Type B pancreatic cell (in vitro differentiated cells): ENCODE results near the gene ZBED4. TPM values are rescaled to one million over a fixed set of nuclear protein-coding genes. Genes with fewer than 3 reads are reported as not detected.
A peak's percentile ranks its signal among the peaks of the same experiment; 100 is the strongest.

Experiments
- DNase-seq: peaks from one replicate; pipeline ENCODE4 v3.0.0; 2021; ENCODE audit warnings: mixed read lengths; ENCODE audit not compliant: unreplicated experiment; ENCODE audit errors: extremely low spot score
- H3K27ac Mint-ChIP-seq: 2 replicates; pipeline ENCODE4 v1.8.0; 2021; ENCODE audit warnings: mild to moderate bottlenecking, mixed read lengths
- H3K27me3 Mint-ChIP-seq: 2 replicates; pipeline ENCODE4 v1.8.0; 2021; ENCODE audit warnings: mixed read lengths
- H3K36me3 Mint-ChIP-seq: 2 replicates; pipeline ENCODE4 v1.8.0; 2021; ENCODE audit warnings: mixed read lengths
- H3K4me1 Mint-ChIP-seq: one replicate; pipeline ENCODE4 v1.8.0; 2021; ENCODE audit warnings: mixed read lengths; ENCODE audit not compliant: unreplicated experiment
- H3K4me3 Mint-ChIP-seq: 2 replicates; pipeline ENCODE4 v1.8.0; 2021; ENCODE audit warnings: mild to moderate bottlenecking, mixed read lengths
- H3K9me3 Mint-ChIP-seq: 2 replicates; pipeline ENCODE4 v1.8.0; 2021; ENCODE audit warnings: mixed read lengths
- total RNA-seq: library from RNA; stranded (reverse); gene quantifications from 2 replicates; pipeline ENCODE4 v1.2.1, GENCODE V29; 2021; ENCODE audit warnings: low replicate concordance
- TF ChIP-seq, protein P1 (sequence below): fragments of 200-600 bp; sonication (generic); conservative IDR thresholded peaks from 2 replicates; pipeline ENCODE4 v1.5.0; 2021; ENCODE audit warnings: antibody characterized with exemption, mild to moderate bottlenecking

Gene ZBED4
- total RNA-seq, 1 donor from 2014 or later, result 29.1 TPM

DNA sequence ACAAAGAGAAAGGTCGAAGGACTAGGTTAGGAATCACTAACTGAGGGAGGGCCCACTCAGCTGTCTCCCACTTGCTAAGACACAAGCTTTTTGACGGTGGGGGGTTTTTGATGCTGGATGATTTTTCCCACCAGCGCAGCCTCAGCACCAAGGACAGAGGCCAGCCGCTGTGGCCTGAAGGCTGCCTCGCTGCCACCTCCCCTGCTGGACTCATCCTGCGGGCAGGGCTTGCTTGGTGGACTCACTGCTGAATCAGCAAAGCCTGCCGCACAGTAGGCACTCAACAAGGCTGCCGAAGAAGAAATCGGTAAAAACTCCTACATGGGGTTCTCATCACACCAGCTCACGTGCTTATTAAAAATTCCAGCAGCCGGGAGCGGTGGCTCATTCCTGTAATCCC lies 62.0 kb downstream of the ZBED4 start:
- Mint-ChIP-seq H3K4me1 (peaks cover 3% of the 10 kb centered on the region), H3K36me3 (no peaks in the 10 kb centered on the region), H3K27ac (no peak overlapping the region), H3K4me3 (no peak overlapping the region), H3K27me3 (no peaks in the 10 kb centered on the region), H3K9me3 (no peaks in the 10 kb centered on the region)
- TF ChIP-seq, protein P1, sequence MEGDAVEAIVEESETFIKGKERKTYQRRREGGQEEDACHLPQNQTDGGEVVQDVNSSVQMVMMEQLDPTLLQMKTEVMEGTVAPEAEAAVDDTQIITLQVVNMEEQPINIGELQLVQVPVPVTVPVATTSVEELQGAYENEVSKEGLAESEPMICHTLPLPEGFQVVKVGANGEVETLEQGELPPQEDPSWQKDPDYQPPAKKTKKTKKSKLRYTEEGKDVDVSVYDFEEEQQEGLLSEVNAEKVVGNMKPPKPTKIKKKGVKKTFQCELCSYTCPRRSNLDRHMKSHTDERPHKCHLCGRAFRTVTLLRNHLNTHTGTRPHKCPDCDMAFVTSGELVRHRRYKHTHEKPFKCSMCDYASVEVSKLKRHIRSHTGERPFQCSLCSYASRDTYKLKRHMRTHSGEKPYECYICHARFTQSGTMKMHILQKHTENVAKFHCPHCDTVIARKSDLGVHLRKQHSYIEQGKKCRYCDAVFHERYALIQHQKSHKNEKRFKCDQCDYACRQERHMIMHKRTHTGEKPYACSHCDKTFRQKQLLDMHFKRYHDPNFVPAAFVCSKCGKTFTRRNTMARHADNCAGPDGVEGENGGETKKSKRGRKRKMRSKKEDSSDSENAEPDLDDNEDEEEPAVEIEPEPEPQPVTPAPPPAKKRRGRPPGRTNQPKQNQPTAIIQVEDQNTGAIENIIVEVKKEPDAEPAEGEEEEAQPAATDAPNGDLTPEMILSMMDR, result no peak
- no peak for DNase-seq

DNA sequence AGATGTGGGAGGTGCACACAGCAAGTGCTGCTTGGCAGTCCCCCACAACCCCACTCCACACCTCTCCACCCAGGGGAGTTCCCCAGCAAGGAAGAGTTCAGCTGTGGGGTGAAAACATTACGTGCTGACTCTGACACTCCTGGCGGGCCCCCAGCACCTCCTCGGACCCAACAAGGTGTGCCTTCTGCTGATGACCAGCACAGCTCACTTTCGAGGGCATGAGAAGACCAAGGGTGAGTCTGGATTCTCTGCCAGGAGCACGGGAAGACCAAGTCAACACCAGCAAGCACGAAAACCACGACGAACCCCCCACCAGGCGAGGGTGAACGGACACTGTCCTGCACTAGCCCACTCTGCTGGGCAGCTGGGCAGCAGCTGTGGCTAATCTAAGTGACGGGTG lies 63.2 kb downstream of the ZBED4 start:
- peaks cover 3% of the 10 kb centered on the region for H3K4me1 Mint-ChIP-seq
- no peak for DNase-seq
- H3K36me3 Mint-ChIP-seq, result no peaks in the 10 kb centered on the region
- TF ChIP-seq, protein P1, result no peak
- H3K27ac Mint-ChIP-seq, result peak overlapping the region; percentile 91
- H3K4me3 Mint-ChIP-seq, result peak overlapping the region; percentile 92
- H3K9me3 Mint-ChIP-seq, result no peaks in the 10 kb centered on the region
- no peaks in the 10 kb centered on the region for H3K27me3 Mint-ChIP-seq

DNA sequence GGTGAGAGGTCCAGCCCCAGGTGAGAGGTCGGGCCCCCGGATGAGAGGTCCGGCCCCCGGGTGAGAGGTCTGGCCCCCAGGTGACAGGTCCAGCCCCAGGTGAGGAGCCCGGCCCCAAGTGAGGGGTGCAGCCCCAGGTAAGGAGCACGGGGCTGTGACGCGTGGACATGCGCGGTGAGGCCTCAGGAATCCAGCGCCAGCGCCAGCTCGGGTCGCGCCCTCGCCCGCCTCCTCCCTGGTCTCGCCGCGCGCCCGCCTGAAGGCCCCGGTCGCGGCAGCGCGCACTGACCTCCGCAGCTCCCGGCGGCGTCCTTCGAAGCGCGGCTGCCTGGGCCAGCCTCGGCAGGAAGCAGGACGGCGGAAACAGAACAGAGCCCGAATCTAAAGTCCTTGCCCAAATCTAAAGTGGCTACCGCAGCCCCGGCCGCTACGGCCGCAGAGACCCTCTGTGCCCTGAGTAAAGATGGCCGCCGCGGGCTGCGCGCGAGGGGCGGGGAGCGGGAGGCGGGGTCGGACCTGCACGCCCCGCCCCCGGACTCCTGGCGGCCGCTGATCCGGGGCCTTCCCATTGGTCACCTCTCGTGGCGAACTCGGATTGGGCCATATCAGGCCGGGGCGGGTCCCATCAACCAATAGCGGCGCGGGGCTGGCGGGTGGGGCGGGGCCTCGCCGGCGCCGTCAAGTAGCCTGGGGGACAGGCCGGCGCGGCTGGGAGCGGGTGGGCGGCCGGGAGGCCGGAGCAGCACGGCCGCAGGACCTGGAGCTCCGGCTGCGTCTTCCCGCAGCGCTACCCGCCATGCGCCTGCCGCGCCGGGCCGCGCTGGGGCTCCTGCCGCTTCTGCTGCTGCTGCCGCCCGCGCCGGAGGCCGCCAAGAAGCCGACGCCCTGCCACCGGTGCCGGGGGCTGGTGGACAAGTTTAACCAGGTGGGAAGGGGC lies 64.6 kb downstream of the ZBED4 start, which contains the start of the genes ALG12 and CRELD2:
Gene ALG12, minus strand, starts transcription at position 465 of the 937 bp plus-strand sequence. CDS start 4,673 bp downstream, outside the sequence.
Gene CRELD2, plus strand, starts transcription at position 661 of the 937 bp plus-strand sequence. Its CDS starts 136 bp downstream, at position 797.
- Mint-ChIP-seq H3K27ac (peak within 1 kb of the TSS; percentile 91), H3K9me3 (no peaks in the 10 kb centered on the region), H3K36me3 (no peaks in the 10 kb centered on the region), H3K27me3 (no peaks in the 10 kb centered on the region), H3K4me3 (peak within 1 kb of the TSS; percentile 92), H3K4me1 (peaks cover 3% of the 10 kb centered on the region)
- TF ChIP-seq, protein P1, result no peak
- DNase-seq, result peak; percentile 99

DNA sequence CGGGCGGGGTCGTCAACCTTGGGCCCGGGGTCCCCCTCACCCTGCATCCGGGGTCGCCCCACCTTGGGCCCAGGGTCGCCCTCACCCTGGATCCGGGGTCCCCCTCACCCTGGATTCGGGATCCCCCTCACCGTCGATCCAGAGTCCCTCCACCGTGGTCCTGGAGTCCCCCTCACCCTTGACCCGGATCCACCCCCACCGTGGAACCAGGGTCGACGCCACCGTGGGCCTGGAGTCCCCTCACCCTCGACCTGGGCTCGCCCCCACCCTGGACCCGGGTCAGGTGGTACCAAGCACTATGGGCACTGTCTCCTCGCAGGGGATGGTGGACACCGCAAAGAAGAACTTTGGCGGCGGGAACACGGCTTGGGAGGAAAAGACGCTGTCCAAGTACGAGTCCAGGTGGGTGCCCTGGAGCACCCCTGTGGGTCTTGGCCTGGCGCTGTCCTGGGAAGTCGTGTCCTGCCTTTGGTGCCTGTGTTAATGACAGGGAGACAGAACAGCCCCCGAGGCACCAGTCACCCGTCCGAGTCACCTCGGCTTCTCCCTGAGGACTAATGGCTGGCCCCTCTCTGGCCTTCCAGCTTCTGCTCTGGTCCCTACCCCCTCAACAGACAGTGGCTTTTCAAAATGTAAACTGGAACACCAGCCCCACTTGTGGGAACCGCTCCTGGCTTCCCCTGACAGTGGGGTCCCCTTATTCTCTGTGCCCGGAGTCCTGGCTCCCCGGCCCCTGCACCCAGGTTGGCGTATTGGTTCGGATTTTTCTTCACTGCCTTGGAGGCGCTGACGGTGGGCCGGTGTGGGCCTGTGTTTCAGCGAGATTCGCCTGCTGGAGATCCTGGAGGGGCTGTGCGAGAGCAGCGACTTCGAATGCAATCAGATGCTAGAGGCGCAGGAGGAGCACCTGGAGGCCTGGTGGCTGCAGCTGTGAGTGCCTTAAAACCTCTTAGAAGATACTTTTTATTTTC lies 65.6 kb downstream of the ZBED4 start:
- Mint-ChIP-seq H3K4me3 (peak overlapping the region; percentile 84), H3K27ac (peak overlapping the region; percentile 53), H3K9me3 (no peaks in the 10 kb centered on the region), H3K4me1 (peaks cover 3% of the 10 kb centered on the region), H3K27me3 (no peaks in the 10 kb centered on the region), H3K36me3 (no peaks in the 10 kb centered on the region)
- DNase-seq, result peak; percentile 69
- TF ChIP-seq, protein P1, result no peak

DNA sequence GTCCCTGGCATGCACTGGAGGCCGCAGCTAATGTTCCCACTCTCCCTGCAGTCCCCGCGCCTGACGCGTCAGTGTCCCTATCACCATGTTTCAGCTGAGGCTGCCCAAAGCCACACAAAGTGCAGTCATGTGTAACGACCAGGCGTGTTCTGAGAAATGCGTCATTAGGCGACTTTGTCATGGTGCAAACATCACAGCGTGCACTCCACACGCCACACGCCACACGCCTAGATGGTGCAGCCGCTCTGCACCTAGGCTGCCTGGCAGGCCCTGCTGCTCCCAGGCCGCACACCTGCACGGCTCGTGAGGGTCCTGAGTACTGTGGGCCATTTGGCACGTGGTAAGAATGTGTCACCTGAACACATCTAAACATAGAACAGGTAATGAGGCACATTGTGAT lies 67.2 kb downstream of the ZBED4 start:
- H3K27ac Mint-ChIP-seq, result peak overlapping the region; percentile 29
- DNase-seq, result no peak
- H3K4me1 Mint-ChIP-seq, result peaks cover 3% of the 10 kb centered on the region
- H3K36me3 Mint-ChIP-seq, result no peaks in the 10 kb centered on the region
- TF ChIP-seq, protein P1, result no peak
- H3K9me3 Mint-ChIP-seq, result no peaks in the 10 kb centered on the region
- peak overlapping the region; percentile 47 for H3K4me3 Mint-ChIP-seq
- no peaks in the 10 kb centered on the region for H3K27me3 Mint-ChIP-seq
